HG03066 (cell line): Measurements from ENCODE around the gene EML1.
"Not testable (repeated sequence)": the region's sequence is repeated elsewhere in the genome, so short reads cannot be mapped to it uniquely, and the experiment has no call there.

Experiments used
- ATAC-seq: cut with Tn5 transposase; IDR thresholded peaks from one replicate; pipeline ENCODE4 v1.9.1; 2021; ENCODE audit warnings: low read depth; ENCODE audit not compliant: unreplicated experiment

Gene EML1

GRCh38 chr14:99929601-99930000 is 136.4 kb downstream of the EML1 start:
- ATAC-seq, result no peak

GRCh38 chr14:99930420-99931274 is 137.4 kb downstream of the EML1 start:
- ATAC-seq, result no peak

DNA sequence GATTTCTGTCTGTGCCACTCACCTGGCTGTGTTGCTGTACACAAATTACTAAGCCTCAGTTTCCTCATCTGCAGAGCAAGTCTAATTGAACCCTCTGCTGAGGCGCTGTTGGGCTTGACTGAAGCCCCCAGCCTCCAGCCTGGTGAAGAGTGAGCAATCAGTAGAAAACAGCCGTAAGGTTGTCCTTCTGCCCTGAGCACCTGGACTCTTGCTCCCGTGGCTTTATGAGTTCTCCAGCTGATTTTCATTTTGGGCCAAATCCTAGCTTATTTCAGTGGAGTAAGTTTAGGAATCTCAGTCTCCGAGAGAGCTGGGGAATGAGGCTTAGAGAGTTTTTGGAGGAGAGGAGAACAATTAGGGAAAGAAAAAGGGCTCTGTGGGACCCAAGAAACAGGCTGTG is 138.1 kb downstream of the EML1 start:
- no peak for ATAC-seq

DNA sequence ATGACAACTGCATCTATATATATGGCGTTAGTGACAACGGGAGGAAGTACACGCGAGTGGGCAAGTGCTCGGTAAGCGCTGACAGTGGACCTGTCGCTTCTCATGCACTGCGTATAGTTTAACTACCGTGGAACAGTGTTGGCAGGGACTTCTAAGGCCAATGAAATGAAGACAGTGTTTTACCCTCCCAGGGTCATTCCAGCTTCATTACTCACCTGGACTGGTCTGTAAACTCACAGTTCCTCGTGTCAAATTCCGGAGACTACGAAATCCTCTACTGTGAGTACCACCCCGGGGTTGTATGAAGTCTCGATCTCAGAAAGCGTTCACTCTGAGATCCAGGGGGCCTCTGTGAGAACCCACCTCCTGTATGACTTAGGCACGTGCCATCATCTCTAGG is 142.8 kb downstream of the EML1 start:
- ATAC-seq, result no peak

GRCh38 chr14:99936738-99937474 is 143.7 kb downstream of the EML1 start:
- ATAC-seq, result no peak

GRCh38 chr14:99937475-99938244 is 144.4 kb downstream of the EML1 start:
- no peak for ATAC-seq

DNA sequence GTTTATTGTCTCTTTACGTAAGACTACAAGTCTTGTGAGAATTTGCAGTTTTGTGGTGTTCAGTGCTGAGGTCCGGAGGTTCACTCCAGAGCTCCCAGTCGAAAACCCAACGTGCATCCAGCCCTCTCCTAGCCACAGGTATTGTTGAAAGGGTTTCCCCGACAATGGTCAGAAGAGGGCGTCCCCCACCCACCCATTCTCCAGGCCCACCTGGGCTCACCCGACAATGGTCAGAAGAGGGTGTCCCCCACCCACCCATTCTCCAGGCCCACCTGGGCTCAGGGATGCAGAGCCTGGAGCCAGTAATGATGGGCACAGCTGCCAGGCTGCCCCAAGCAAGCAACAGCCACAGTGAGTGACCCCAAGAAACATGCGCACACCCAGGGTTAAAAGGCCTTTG is 145.2 kb downstream of the EML1 start:
- no peak for ATAC-seq

DNA sequence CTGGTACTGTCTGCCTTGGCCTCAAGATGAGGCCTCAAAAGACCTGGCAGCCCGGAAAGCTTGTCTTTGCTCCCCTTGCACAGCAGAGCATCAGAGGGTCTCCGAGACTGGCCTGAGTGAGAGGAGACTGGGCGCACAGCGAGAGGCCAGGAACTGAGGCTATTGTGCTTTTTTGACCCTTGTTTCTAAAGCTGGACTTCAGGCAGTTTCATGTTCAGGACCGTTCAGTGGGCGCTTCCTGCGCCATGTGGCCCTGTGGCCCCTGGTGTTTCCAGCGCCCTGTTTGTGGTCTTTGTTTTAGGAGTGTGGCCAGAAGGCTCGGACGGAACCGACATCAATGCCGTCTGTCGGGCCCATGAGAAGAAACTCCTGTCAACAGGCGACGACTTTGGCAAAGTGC is 145.7 kb downstream of the EML1 start:
- ATAC-seq, result no peak

DNA sequence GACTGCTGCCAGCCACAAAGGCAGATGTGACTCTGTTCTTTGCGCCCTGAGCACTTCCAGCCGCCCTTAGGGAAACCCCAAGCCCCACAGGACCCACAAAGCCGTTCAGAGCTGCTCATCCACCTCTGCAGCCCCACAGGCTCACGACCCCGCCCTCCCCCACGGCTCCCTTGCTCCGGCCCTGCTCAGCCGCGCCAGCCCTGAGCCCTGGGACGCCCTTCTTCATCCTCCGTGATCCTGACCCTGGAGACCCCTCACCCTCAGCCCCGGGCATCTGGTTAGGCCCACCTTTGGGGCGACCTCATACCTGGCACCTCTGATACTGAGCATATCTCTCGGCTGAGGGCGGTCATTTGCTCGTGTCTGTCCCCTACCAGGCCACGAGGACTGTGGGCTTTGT is 146.2 kb downstream of the EML1 start:
- no peak for ATAC-seq

- ATAC-seq, result no peak
Observed at GRCh38 chr14:99940064-99940463, 146.9 kb downstream of the EML1 start.

DNA sequence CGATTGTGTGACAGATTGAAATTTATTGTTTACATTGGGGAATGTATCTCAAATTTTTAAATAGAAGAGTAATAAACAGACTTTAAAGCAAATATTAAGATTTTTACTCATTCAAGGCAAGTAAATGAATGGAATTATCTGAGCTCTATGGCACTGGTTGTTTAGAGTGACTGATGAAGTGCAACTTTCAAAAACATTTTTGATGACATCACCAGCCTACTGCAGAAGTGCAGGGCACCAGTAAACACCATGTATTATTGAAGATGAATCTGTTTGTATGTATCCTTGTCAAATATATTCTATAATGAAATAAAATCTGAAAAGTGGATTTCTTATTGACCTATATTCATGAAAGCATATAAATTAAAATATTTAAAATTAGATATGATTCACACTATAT is 148.0 kb downstream of the EML1 start:
- no peak for ATAC-seq

GRCh38 chr14:99943620-99944019 is 150.4 kb downstream of the EML1 start:
- no peak for ATAC-seq

DNA sequence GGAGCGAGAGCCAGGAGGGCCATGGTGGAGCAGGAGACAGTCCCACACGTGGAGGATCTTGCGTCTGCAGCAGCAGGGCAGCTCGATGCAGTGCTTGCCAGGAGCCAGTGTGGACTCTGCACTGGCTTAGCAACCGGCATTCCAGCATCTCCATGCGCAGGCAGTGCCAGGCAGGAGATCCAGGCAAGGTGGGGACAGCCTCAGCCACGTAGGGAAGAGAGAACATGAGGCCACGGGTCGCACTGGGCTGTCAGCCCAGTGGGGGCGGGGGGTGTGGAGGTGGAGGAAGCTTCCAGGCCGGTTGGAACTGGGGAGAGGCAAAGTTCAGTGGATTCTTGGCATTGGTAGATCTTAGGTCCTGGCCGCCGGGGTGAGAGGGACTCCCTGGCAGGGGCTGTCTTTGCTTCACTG is 151.0 kb downstream of the EML1 start:
- ATAC-seq, result no peak

DNA sequence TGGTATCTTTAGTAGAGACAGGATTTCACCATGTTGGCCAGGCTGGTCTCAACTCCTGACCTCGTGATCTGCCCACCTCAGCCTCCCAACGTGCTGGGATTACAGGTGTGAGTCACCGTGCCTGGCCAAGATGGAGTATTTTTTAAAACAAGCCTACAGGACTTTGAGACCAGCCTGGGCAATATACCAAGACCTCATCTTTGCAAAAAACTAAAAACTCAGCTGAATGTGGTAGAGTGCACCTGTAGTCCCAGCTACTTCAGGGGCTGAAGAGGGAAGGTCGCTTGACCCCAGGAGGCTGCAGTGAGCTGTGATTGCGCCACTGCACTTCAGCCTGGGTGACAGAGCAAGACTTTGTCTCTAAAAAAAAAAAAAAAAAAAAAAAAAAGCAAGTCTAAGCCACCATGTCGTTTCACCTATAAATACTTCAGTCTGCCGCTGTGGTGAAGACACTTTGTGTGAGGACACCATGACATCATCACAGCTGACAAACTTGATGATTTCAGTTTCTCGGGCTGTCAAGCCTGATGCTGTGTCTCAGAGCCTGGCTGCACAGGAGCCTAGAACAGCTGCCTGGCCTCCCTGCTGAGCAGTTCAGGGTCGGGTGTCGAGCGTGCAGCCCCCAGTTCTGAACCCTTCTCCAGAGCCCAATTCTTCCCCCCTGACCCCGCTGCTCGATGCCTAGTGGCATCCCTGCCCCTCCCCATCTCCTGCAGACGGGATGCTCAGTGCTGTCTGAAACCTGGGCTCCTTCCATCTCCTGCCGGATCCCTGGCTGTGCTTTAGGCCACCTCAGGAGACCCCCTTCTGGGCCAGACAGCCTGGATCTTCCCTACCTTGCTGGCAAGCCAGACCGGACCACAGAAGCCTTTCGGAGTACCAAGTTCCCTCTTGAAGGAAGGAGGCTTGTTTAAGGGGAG is 152.8 kb downstream of the EML1 start:
- no peak for ATAC-seq

- ATAC-seq, result peak; percentile 58
Observed at GRCh38 chr14:99946652-99947489, 153.7 kb downstream of the EML1 start.

- ATAC-seq, result no peak
Observed at GRCh38 chr14:99947695-99948094, 154.5 kb downstream of the EML1 start.

GRCh38 chr14:99949011-99949732 is 156.0 kb downstream of the EML1 start:
- not testable (repeated sequence) for ATAC-seq

- no peak for ATAC-seq
Observed at GRCh38 chr14:99950181-99950580, 157.0 kb downstream of the EML1 start.

DNA sequence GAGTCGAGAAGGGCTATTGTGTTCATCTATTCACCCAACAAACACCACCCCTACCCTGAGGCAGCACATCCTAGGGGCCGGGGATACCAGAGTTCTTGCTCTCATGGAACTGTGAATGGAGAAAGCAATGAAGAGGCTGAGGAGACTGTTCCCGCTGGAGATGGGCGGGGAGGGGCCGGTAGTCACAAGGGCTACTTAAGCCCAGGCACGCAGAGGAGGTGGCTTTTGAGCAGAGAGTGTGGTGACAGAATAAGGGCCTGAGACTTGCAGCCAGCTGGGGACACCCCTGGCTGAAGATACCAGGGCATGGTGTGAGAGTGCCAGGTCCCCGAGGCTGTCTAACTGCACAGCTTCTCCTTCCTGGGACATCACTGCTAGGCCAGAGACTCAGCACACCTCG is 157.9 kb downstream of the EML1 start:
- no peak for ATAC-seq
